K562 (cell line): ENCODE results near the gene ZNF454. TPM values are rescaled to one million over a fixed set of nuclear protein-coding genes. Genes with fewer than 3 reads are reported as not detected.

Experiments
- ATAC-seq: fragments of 200-7000 bp; cut with Tn5 transposase; 3 replicates; pipeline ENCODE4 v1.9.1; 2020; ENCODE audit warnings: moderate library complexity
- BruUV-seq: library from RNA; stranded (reverse); fragments of 400-500 nt; replicated peaks from 2 replicates; lab custom pipeline; 2021; lab: Mats Ljungman, UMichigan
- CTCF ChIA-PET: fragments of 300-600 bp; formaldehyde crosslinking; extraction: SDS; loops from one replicate; lab custom pipeline; 2021; ENCODE audit warnings: low intra/inter-chr PET ratio; lab: Yijun Ruan, JAX
- POLR2A ChIA-PET: fragments of 300-600, 350-650 bp; sonication (Branson Sonifier 250); formaldehyde crosslinking; extraction: SDS; loops from one replicate; lab custom pipeline; 2021; ENCODE audit warnings: antibody characterized with exemption, inconsistent platforms; lab: Yijun Ruan, JAX
- DNase-seq, 4 experiments: peaks; one replicate each; pipeline versions ENCODE4 v3.0.0 to v3.0.0-alpha.2; 2011 to 2018; ENCODE audit warnings: low spot score in 3 of 4, mixed read lengths in 3 of 4; ENCODE audit errors: extremely low read depth in 1 of 4
- FAIRE-seq: peaks from 2 replicates; lab custom pipeline; 2011; peaks lifted over from hg19 to GRCh38; lab: Jason Lieb, UNC
- H2AFZ ChIP-seq: 2 replicates; pipeline ENCODE4 v1.6.0; 2011; ENCODE audit warnings: low read depth, low read length, control low read depth, inconsistent platforms
- H3K27ac ChIP-seq: fragments of 200-600 bp; 3 replicates; pipeline ENCODE4 v1.8.0; 2011; ENCODE audit warnings: low read depth, mild to moderate bottlenecking, control low read depth, inconsistent platforms, low read length, moderate library complexity, mixed read lengths; ENCODE audit errors: extremely low read depth
- H3K27me3 ChIP-seq, 2 experiments: fragments of 300-600 bp in 1 of 2; 2 replicates in 1 of 2; 3 replicates in 1 of 2; pipeline versions ENCODE4 v1.6.0 to v1.8.0; 2011; ENCODE audit warnings: inconsistent platforms in 2 of 2, low read length in 2 of 2, mild to moderate bottlenecking in 1 of 2, mixed read lengths in 1 of 2, moderate library complexity in 1 of 2; ENCODE audit not compliant: control insufficient read depth in 2 of 2, insufficient read depth in 2 of 2
- H3K36me3 ChIP-seq: fragments of 300-600 bp; 3 replicates; pipeline ENCODE4 v1.8.0; 2011; ENCODE audit warnings: mild to moderate bottlenecking, low read length, inconsistent platforms; ENCODE audit not compliant: control insufficient read depth, insufficient read depth
- H3K4me1 ChIP-seq, 2 experiments: fragments of 200-600 bp in 1 of 2; replicated peaks in 1 of 2; 2 replicates in 1 of 2; 3 replicates in 1 of 2; pipeline versions ENCODE4 v1.5.1 to v1.8.0; 2011; ENCODE audit warnings: inconsistent platforms in 2 of 2, low read length in 2 of 2, mild to moderate bottlenecking in 1 of 2, mixed read lengths in 1 of 2, moderate library complexity in 1 of 2; ENCODE audit not compliant: control insufficient read depth in 2 of 2, insufficient read depth in 2 of 2
- H3K4me2 ChIP-seq: 2 replicates; pipeline ENCODE4 v1.6.1; 2011; ENCODE audit warnings: low read length, control low read depth, inconsistent platforms, mixed read lengths; ENCODE audit not compliant: insufficient read depth
- H3K4me3 ChIP-seq: fragments of 200-600 bp; sonication (generic), shearing (Covaris generic); 2 replicates; pipeline ENCODE4 v1.5.1; 2016; ENCODE audit warnings: control low read depth, inconsistent platforms
- H3K79me2 ChIP-seq: fragments of 200-600 bp; 3 replicates; pipeline ENCODE4 v1.8.0; 2011; ENCODE audit warnings: low read length, inconsistent platforms; ENCODE audit not compliant: control insufficient read depth, insufficient read depth
- H3K9ac ChIP-seq, 2 experiments: 2 replicates each; pipeline versions ENCODE4 v1.6.0 to v1.6.1; 2011; ENCODE audit warnings: low read depth in 2 of 2, low read length in 2 of 2, control low read depth in 1 of 2, inconsistent platforms in 1 of 2, mild to moderate bottlenecking in 1 of 2, mixed read lengths in 1 of 2; ENCODE audit not compliant: insufficient read depth in 1 of 2
- H3K9me1 ChIP-seq: one replicate; pipeline ENCODE4 v1.6.0; 2011; ENCODE audit warnings: inconsistent platforms, mild to moderate bottlenecking, low read length, moderate library complexity; ENCODE audit not compliant: control insufficient read depth, insufficient read depth
- H3K9me3 ChIP-seq: replicated peaks from 2 replicates; pipeline ENCODE4 v1.5.1; 2011; ENCODE audit warnings: low read depth, low read length, inconsistent platforms; ENCODE audit not compliant: control insufficient read depth, insufficient read depth
- H4K20me1 ChIP-seq: replicated peaks from 2 replicates; pipeline ENCODE4 v1.6.1; 2011; ENCODE audit warnings: low read length, inconsistent platforms, mixed read lengths; ENCODE audit not compliant: control insufficient read depth, insufficient read depth
- ARNT ChIP-seq, 2 experiments: fragments of 450-650 bp; IDR thresholded peaks; 2 replicates each; pipeline ENCODE4 v1.6.1; 2016; ENCODE audit warnings: mild to moderate bottlenecking in 1 of 2
- EGR1 ChIP-seq: fragments of 450-650 bp; conservative IDR thresholded peaks from 2 replicates; pipeline ENCODE4 v1.6.1; 2017; ENCODE audit warnings: mild to moderate bottlenecking
- GABPB1 ChIP-seq: sonication (generic); formaldehyde crosslinking; IDR thresholded peaks from 2 replicates; pipeline ENCODE4 v1.8.0; 2022; ENCODE audit warnings: mild to moderate bottlenecking, missing genetic modification reagents
- GATAD2A ChIP-seq: fragments of 450-650 bp; IDR thresholded peaks from 2 replicates; pipeline ENCODE4 v1.6.1; 2017
- HDAC1 ChIP-seq, 2 experiments: fragments of 450-650 bp; IDR thresholded peaks; 2 replicates each; pipeline ENCODE4 v1.6.1; 2016 to 2017; ENCODE audit warnings: inconsistent platforms in 1 of 2, mild to moderate bottlenecking in 1 of 2, moderate library complexity in 1 of 2
- ILK ChIP-seq: fragments of 450-650 bp; IDR thresholded peaks from 2 replicates; pipeline ENCODE4 v1.6.1; 2016; ENCODE audit warnings: missing genetic modification characterization, low read depth, mild to moderate bottlenecking, missing compliant biosample characterization, moderate library complexity, borderline replicate concordance
- NFXL1 ChIP-seq: fragments of 450-650 bp; formaldehyde crosslinking; IDR thresholded peaks from 2 replicates; pipeline ENCODE4 v1.4.0; 2021; ENCODE audit warnings: mild to moderate bottlenecking
- RHOXF2B ChIP-seq: fragments of 250-450 bp; sonication (Bioruptor Pico); conservative IDR thresholded peaks from 2 replicates; pipeline ENCODE4 v1.5.1; 2021
- SP2 ChIP-seq: IDR thresholded peaks from 2 replicates; pipeline ENCODE4 v1.6.1; 2011; ENCODE audit warnings: mild to moderate bottlenecking, low read depth, low read length, moderate library complexity; ENCODE audit not compliant: poor library complexity, severe bottlenecking; ENCODE audit errors: extremely low read depth
- TEAD2 ChIP-seq: fragments of 450-650 bp; IDR thresholded peaks from 2 replicates; pipeline ENCODE4 v1.6.1; 2016; ENCODE audit warnings: missing genetic modification characterization, control low read depth, missing compliant biosample characterization
- U2AF2 ChIP-seq: fragments of 200-400 bp; formaldehyde crosslinking; optimal IDR thresholded peaks from 2 replicates; pipeline ENCODE3; 2017; ENCODE audit warnings: low read depth, mild to moderate bottlenecking, low read length
- ZFP30 ChIP-seq: fragments of 250-450 bp; sonication (Bioruptor Pico); IDR thresholded peaks from 2 replicates; pipeline ENCODE4 v1.8.0; 2022; ENCODE audit warnings: moderate library complexity, mild to moderate bottlenecking, inconsistent platforms, borderline replicate concordance
- WGBS: fragments of 100-300 bp; shearing (Covaris generic); methylation state at CpG from one replicate; pipeline ENCODE4 v1.1.6; 2016; ENCODE audit warnings: low coverage, mixed read lengths; ENCODE audit not compliant: insufficient coverage; ENCODE audit errors: missing lambda C conversion rate; 5-methylcytosine and 5-hydroxymethylcytosine counted together
- in situ Hi-C: fragments of 300-500 bp; cut with MboI; formaldehyde crosslinking; loops from 4 replicates; pipeline ENCODE4 v1.15.0; 2018; ENCODE audit warnings: inconsistent platforms, mixed read lengths
- intact Hi-C: fragments of 100-400 bp; cut with micrococcal nuclease; formaldehyde crosslinking; loops from 2 replicates; pipeline ENCODE4 v1.14.2; 2022
- polyA plus RNA-seq, 8 experiments: library from polyadenylated mRNA; depleted of rRNA in 4 of 8; stranded (reverse) in 5 of 8; unstranded in 3 of 8; fragments of >200 nt; fragmentation: Nextera tagmentation in 2 of 8; fragmentation: Illumina TruSeq in 1 of 8; extraction: Ambion mirVana in 2 of 8; extraction: Trizol in 1 of 8; gene quantifications; 2 replicates each; pipeline versions ENCODE4 v1.2.1 to v1.2.3, GENCODE V29; 2011 to 2014; ENCODE audit warnings: inconsistent platforms in 1 of 8, missing spikeins in 1 of 8
- total RNA-seq, 7 experiments: library from RNA; depleted of rRNA in 6 of 7; stranded (reverse); fragments of >200 nt in 6 of 7; fragmentation: Illumina TruSeq in 2 of 7; extraction: Trizol in 2 of 7; gene quantifications; 2 replicates each; pipeline versions ENCODE4 v1.2.1 to v1.2.3, GENCODE V29; 2011 to 2021; ENCODE audit warnings: low replicate concordance in 1 of 7
- TF ChIP-seq, protein P1 (sequence below): fragments of 450-650 bp; IDR thresholded peaks from 2 replicates; pipeline ENCODE4 v1.7.1; 2018; ENCODE audit warnings: mild to moderate bottlenecking, low read depth; ENCODE audit not compliant: partially characterized antibody
- TF ChIP-seq, protein P2 (sequence below): fragments of 450-650 bp; formaldehyde crosslinking; IDR thresholded peaks from 2 replicates; pipeline ENCODE4 v1.4.0; 2022; ENCODE audit warnings: mild to moderate bottlenecking, moderate library complexity
- TF ChIP-seq, protein P3 (sequence below): fragments of 250-450 bp; sonication (Bioruptor Pico); IDR thresholded peaks from 2 replicates; pipeline ENCODE4 v1.5.1; 2021; ENCODE audit warnings: mild to moderate bottlenecking

Gene ZNF454
- total and polyA plus RNA-seq, 9 of the 15 experiments (the other 6 are each of a cell fraction or from before 2014, with no cell fraction given), result not detected

DNA sequence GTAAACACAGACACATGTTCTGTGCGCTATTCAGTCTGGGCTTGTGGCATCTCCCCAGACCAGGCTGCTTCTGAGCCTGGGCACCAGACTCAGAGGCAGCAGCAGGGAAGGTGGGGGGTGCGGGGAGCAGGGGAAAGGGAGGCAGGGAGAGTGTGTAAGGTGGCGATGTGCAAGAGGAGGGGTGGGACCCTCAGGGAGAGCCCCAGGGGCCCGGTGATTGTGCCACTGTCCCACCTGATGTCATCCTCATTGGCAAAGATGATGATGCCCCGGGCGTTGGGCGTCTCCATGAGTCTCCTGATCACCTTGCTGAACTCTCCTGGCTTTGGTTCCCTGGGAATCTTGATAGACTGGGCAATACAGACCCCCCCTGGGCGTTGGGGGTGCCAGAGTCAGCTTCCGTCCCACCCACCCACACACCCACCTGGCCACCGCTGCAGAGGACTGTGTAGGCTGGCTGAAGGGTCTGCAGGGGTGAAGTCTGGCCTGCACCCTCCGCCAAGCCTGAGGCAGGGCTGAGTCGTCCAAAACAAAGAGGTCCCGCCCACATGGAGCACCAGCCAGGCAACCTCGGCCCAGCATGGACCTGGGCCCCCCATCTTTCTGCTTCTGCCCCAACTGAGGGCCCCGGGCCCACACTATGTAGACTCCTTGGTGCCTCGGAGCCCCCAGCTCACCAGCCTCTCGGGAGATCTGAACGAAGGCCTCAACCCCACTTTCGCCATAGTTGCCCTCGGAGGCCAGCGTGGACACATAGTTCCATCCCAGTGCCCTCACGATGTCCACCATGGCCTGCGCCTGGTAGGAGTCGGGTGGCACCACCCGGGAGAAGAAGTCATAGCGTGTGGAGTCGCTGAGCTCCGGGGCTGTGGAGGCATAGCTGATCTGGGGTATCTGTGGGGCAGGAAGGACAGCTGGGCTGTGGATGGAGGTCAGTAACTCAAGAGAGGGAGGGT lies 50.5 kb downstream of the ZNF454 start:
- POLR2A ChIA-PET, result no interaction called here
- Histone ChIP-seq H3K9me1 (no peaks in the 10 kb centered on the region), H3K27me3 (peaks cover 0 to 46% of the 10 kb centered on the region in 2 experiments; a peak in 2 of 5 replicates), H3K9ac (no peak overlapping the region), H4K20me1 (no peaks in the 10 kb centered on the region), H3K36me3 (no peaks in the 10 kb centered on the region), H3K4me3 (no peak overlapping the region), H3K79me2 (no peaks in the 10 kb centered on the region), H3K27ac (no peak overlapping the region), H3K9me3 (no peaks in the 10 kb centered on the region), H3K4me1 (no peaks in the 10 kb centered on the region; a peak in 1 of 5 replicates), H2AFZ (no peak overlapping the region), H3K4me2 (no peak overlapping the region)
- in situ Hi-C loops, result no loop called here
- intact Hi-C loops, result no loop called here
- CTCF ChIA-PET, result no interaction called here
- WGBS, result 1% methylated on average over 25 of the region's 28 CpGs
- BruUV-seq, result no TSS peak
- ATAC-seq, result no peak
- no peak for FAIRE-seq
- TF ChIP-seq, protein P1, sequence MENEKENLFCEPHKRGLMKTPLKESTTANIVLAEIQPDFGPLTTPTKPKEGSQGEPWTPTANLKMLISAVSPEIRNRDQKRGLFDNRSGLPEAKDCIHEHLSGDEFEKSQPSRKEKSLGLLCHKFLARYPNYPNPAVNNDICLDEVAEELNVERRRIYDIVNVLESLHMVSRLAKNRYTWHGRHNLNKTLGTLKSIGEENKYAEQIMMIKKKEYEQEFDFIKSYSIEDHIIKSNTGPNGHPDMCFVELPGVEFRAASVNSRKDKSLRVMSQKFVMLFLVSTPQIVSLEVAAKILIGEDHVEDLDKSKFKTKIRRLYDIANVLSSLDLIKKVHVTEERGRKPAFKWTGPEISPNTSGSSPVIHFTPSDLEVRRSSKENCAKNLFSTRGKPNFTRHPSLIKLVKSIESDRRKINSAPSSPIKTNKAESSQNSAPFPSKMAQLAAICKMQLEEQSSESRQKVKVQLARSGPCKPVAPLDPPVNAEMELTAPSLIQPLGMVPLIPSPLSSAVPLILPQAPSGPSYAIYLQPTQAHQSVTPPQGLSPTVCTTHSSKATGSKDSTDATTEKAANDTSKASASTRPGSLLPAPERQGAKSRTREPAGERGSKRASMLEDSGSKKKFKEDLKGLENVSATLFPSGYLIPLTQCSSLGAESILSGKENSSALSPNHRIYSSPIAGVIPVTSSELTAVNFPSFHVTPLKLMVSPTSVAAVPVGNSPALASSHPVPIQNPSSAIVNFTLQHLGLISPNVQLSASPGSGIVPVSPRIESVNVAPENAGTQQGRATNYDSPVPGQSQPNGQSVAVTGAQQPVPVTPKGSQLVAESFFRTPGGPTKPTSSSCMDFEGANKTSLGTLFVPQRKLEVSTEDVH, result no peak
- TF ChIP-seq GABPB1 (no peak), ARNT (IDR thresholded peaks at IDR 0.05) (no peak), RHOXF2B (CRISPR knock-in tag) (no peak), HDAC1 (IDR thresholded peaks at IDR 0.05) (no peak), ILK (no peak), TEAD2 (no peak), NFXL1 (CRISPR knock-in tag) (no peak), EGR1 (no peak), ZFP30 (CRISPR knock-in tag) (no peak), U2AF2 (no peak), SP2 (no peak), GATAD2A (no peak)
- TF ChIP-seq, protein P2, sequence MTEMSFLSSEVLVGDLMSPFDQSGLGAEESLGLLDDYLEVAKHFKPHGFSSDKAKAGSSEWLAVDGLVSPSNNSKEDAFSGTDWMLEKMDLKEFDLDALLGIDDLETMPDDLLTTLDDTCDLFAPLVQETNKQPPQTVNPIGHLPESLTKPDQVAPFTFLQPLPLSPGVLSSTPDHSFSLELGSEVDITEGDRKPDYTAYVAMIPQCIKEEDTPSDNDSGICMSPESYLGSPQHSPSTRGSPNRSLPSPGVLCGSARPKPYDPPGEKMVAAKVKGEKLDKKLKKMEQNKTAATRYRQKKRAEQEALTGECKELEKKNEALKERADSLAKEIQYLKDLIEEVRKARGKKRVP (CRISPR knock-in tag), result no peak
- TF ChIP-seq, protein P3, sequence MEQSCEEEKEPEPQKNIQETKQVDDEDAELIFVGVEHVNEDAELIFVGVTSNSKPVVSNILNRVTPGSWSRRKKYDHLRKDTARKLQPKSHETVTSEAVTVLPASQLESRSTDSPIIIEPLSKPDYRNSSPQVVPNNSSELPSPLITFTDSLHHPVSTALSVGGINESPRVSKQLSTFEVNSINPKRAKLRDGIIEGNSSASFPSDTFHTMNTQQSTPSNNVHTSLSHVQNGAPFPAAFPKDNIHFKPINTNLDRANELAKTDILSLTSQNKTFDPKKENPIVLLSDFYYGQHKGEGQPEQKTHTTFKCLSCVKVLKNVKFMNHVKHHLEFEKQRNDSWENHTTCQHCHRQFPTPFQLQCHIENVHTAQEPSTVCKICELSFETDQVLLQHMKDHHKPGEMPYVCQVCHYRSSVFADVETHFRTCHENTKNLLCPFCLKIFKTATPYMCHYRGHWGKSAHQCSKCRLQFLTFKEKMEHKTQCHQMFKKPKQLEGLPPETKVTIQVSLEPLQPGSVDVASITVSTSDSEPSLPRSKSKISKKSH (CRISPR knock-in tag), result no peak
- no peak for DNase-seq
